NCI-H1436 (cell line): ENCODE data around the gene JPH2.
"Not testable (repeated sequence)": the region's sequence is repeated elsewhere in the genome, so short reads cannot be mapped to it uniquely, and the experiment has no call there.

ENCODE experiments used
- DNase-seq: peaks from one replicate; lab custom pipeline; 2025; lab: John Stamatoyannopoulos, UW

JPH2 gene

GRCh38 chr20:44159125-44159524, 27.9 kb downstream of the JPH2 start:
- DNase-seq: no peak

GRCh38 chr20:44157061-44157460, 29.9 kb downstream of the JPH2 start:
- no peak for DNase-seq

GRCh38 chr20:44154521-44155001, 32.4 kb downstream of the JPH2 start:
- DNase-seq: no peak

GRCh38 chr20:44153636-44154043, 33.3 kb downstream of the JPH2 start:
- DNase-seq: no peak

GRCh38 chr20:44151621-44152416, 35.2 kb downstream of the JPH2 start:
- no peak for DNase-seq

- DNase-seq: no peak
Observed at GRCh38 chr20:44146272-44146671, 40.7 kb downstream of the JPH2 start.

- DNase-seq: no peak
Observed at GRCh38 chr20:44145131-44145775, 41.7 kb downstream of the JPH2 start.

GRCh38 chr20:44143936-44144335, 43.1 kb downstream of the JPH2 start:
- no peak for DNase-seq

GRCh38 chr20:44142413-44142812, 44.6 kb downstream of the JPH2 start:
- no peak for DNase-seq

- DNase-seq: no peak
Observed at GRCh38 chr20:44141873-44142272, 45.1 kb downstream of the JPH2 start.

GRCh38 chr20:44138867-44139266, 48.1 kb downstream of the JPH2 start:
- no peak for DNase-seq

GRCh38 chr20:44137266-44137801, 49.7 kb downstream of the JPH2 start:
- DNase-seq: no peak

GRCh38 chr20:44136579-44137265, 50.3 kb downstream of the JPH2 start:
- DNase-seq: no peak

- DNase-seq: no peak
Observed at GRCh38 chr20:44135417-44136204, 51.4 kb downstream of the JPH2 start.

- DNase-seq: no peak
Observed at GRCh38 chr20:44135012-44135412, 52.0 kb downstream of the JPH2 start.

GRCh38 chr20:44133424-44133823, 53.6 kb downstream of the JPH2 start:
- no peak for DNase-seq

- DNase-seq: no peak
Observed at GRCh38 chr20:44131704-44132103, 55.3 kb downstream of the JPH2 start.

GRCh38 chr20:44129911-44130718, 56.9 kb downstream of the JPH2 start:
- DNase-seq: no peak

- DNase-seq: not testable (repeated sequence)
Observed at GRCh38 chr20:44129300-44129699, 57.7 kb downstream of the JPH2 start.

- DNase-seq: no peak
Observed at GRCh38 chr20:44126445-44126844, 60.5 kb downstream of the JPH2 start.
